OCI-LY7 (cell line): ENCODE data around the gene AMMECR1. TPM values are rescaled to one million over a fixed set of nuclear protein-coding genes. Genes with fewer than 3 reads are reported as not detected.

ENCODE experiments used
- BruUV-seq: library from RNA; stranded (reverse); fragments of 400-500 nt; replicated peaks from 2 replicates; lab custom pipeline; 2021; lab: Mats Ljungman, UMichigan
- CTCF ChIA-PET: fragments of 300-600 bp; sonication (Branson Sonifier 250); formaldehyde crosslinking; loops from one replicate; lab custom pipeline; 2022; ENCODE audit warnings: antibody characterized with exemption; ENCODE audit not compliant: unreplicated experiment; lab: Charles Lee
- POLR2A ChIA-PET: fragments of 300-600 bp; sonication (Branson Sonifier 250); formaldehyde crosslinking; loops from one replicate; lab custom pipeline; 2022; ENCODE audit warnings: antibody characterized with exemption; lab: Charles Lee
- DNase-seq: peaks from one replicate; pipeline ENCODE4 v3.0.0-alpha.2; 2015; ENCODE audit warnings: low spot score
- H2AFZ ChIP-seq: fragments of 200-600 bp; sonication (generic), shearing (Covaris generic); 2 replicates; pipeline ENCODE4 v1.6.1; 2014; ENCODE audit warnings: mild to moderate bottlenecking, antibody characterized with exemption, low read length, moderate library complexity
- H3K27ac ChIP-seq: fragments of 200-600 bp; sonication (generic); 2 replicates; pipeline ENCODE4 v1.5.1; 2014; ENCODE audit warnings: mixed run types, low read depth, mild to moderate bottlenecking, moderate library complexity, low read length, inconsistent platforms; ENCODE audit not compliant: poor library complexity, severe bottlenecking
- H3K36me3 ChIP-seq: fragments of 200-600 bp; sonication (generic); 2 replicates; pipeline ENCODE4 v1.6.1; 2014; ENCODE audit warnings: mild to moderate bottlenecking, antibody characterized with exemption, low read length, moderate library complexity, mixed read lengths; ENCODE audit not compliant: insufficient read depth
- H3K4me1 ChIP-seq: fragments of 200-600 bp; sonication (generic); 2 replicates; pipeline ENCODE4 v1.5.1; 2014; ENCODE audit warnings: mild to moderate bottlenecking, low read length; ENCODE audit not compliant: insufficient read depth, poor library complexity, severe bottlenecking
- H3K4me2 ChIP-seq: fragments of 200-600 bp; sonication (generic); 2 replicates; pipeline ENCODE4 v1.6.1; 2014; ENCODE audit warnings: mild to moderate bottlenecking, low read length
- H3K4me3 ChIP-seq: fragments of 200-600 bp; sonication (generic); 2 replicates; pipeline ENCODE4 v1.5.1; 2014; ENCODE audit warnings: mild to moderate bottlenecking, low read depth, low read length; ENCODE audit not compliant: poor library complexity, severe bottlenecking
- H3K79me2 ChIP-seq: fragments of 200-600 bp; sonication (generic); 2 replicates; pipeline ENCODE4 v1.6.1; 2016; ENCODE audit warnings: low read depth, mild to moderate bottlenecking, low read length, moderate library complexity, mixed read lengths; ENCODE audit not compliant: insufficient read depth
- H3K9me2 ChIP-seq: fragments of 200-600 bp; sonication (generic); 2 replicates; pipeline ENCODE4 v1.6.1; 2016; ENCODE audit warnings: mild to moderate bottlenecking, low read length, mixed read lengths; ENCODE audit not compliant: insufficient read depth
- H3K9me3 ChIP-seq: fragments of 200-600 bp; sonication (generic); 2 replicates; pipeline ENCODE4 v1.6.1; 2014; ENCODE audit warnings: mild to moderate bottlenecking, mixed run types, low read length, mixed read lengths
- H4K20me1 ChIP-seq: fragments of 200-600 bp; sonication (generic); 2 replicates; pipeline ENCODE4 v1.6.1; 2014; ENCODE audit warnings: mild to moderate bottlenecking, antibody characterized with exemption, low read length, moderate library complexity, mixed read lengths; ENCODE audit not compliant: insufficient read depth
- EZH2phosphoT487 ChIP-seq: fragments of 200-600 bp; sonication (generic); IDR thresholded peaks from 2 replicates; pipeline ENCODE4 v1.6.1; 2018; ENCODE audit warnings: low read depth, borderline replicate concordance, mild to moderate bottlenecking, mixed run types, antibody characterized with exemption, low read length, moderate library complexity, mixed read lengths
- intact Hi-C: fragments of 100-400 bp; cut with micrococcal nuclease; formaldehyde crosslinking; loops from one replicate; pipeline ENCODE4 v1.10.0; 2022; ENCODE audit not compliant: unreplicated experiment
- total RNA-seq, 2 experiments: library from RNA; depleted of rRNA in 1 of 2; stranded (reverse); fragments of >200 nt in 1 of 2; shearing (Covaris generic) in 1 of 2; gene quantifications; 2 replicates each; pipeline ENCODE4 v1.2.3, GENCODE V29; 2014 to 2022
- TF ChIP-seq, protein P1 (sequence below): fragments of 200-600 bp; sonication (generic); conservative IDR thresholded peaks from 2 replicates; pipeline ENCODE4 v1.5.1; 2014; ENCODE audit warnings: mild to moderate bottlenecking, antibody characterized with exemption, low read length, moderate library complexity, mixed read lengths

The AMMECR1 gene
- total RNA-seq, 2 experiments from 2014 or later: 19.1 to 32.3 TPM

GRCh38 chrX:110315551-110315950, 2.3 kb downstream of the AMMECR1 start:
- intact Hi-C loops: loop anchor here (5.0 kb wide), 1 partner anchor 148 kb away; no protein-coding TSS in a partner anchor

DNA sequence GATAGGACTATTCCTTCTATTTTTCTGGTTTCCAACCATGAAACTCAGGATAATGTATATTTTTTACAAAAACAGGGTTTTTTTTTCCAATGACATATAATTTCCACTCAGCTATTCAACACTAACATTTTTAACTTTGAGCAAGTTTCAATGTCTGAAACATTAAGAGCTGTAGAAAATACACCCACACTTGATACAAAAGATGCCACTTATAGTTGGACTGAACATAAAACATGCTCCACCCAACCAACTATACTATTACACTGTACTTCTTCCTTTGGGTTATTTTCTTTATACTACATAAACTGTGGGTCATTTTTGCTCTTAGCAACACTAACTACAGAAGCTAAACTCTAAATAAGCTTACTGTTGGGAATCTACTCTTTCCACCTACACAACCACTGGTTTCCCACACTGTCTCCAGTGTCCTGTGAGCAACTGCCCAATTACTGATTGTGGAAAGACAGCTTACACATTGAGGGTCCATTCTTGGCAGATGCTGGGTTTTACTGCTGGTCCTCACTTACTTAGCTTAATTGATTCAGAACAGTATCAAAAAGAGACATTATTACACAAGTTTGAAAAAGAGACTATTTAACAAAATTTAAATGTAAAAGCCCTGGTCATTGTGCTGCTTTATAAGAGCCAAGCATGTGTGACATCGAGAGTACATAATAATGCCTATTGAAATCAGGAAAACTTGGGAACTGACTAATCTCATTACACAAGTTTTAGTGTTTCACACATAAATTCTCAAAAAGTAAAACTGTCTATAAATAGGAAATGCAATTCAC, 6.3 kb downstream of the AMMECR1 start:
- DNase-seq: no peak
- Histone ChIP-seq H3K36me3 (no peaks in the 10 kb centered on the region; the same call in 1 of the 2 replicates), H2AFZ (no peak overlapping the region), H3K9me3 (no peaks in the 10 kb centered on the region), H3K4me1 (peaks cover 38% of the 10 kb centered on the region), H3K27ac (no peak overlapping the region), H3K4me3 (no peak overlapping the region), H3K79me2 (peaks cover 55% of the 10 kb centered on the region), H3K4me2 (no peak overlapping the region), H4K20me1 (peaks cover 20% of the 10 kb centered on the region; the same call in 1 of the 2 replicates), H3K9me2 (no peaks in the 10 kb centered on the region)
- POLR2A ChIA-PET: interaction anchor here (0.6 to 1.4 kb wide), 3 partner anchors 11 to 120 kb away, joined by 3 to 5 read pairs (median 4); no protein-coding TSS in a partner anchor
- TF ChIP-seq EZH2phosphoT487: no peak
- TF ChIP-seq, protein P1, sequence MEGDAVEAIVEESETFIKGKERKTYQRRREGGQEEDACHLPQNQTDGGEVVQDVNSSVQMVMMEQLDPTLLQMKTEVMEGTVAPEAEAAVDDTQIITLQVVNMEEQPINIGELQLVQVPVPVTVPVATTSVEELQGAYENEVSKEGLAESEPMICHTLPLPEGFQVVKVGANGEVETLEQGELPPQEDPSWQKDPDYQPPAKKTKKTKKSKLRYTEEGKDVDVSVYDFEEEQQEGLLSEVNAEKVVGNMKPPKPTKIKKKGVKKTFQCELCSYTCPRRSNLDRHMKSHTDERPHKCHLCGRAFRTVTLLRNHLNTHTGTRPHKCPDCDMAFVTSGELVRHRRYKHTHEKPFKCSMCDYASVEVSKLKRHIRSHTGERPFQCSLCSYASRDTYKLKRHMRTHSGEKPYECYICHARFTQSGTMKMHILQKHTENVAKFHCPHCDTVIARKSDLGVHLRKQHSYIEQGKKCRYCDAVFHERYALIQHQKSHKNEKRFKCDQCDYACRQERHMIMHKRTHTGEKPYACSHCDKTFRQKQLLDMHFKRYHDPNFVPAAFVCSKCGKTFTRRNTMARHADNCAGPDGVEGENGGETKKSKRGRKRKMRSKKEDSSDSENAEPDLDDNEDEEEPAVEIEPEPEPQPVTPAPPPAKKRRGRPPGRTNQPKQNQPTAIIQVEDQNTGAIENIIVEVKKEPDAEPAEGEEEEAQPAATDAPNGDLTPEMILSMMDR: no peak
- CTCF ChIA-PET: no interaction called here
- BruUV-seq: no TSS peak
- intact Hi-C loops: no loop called here

More at GRCh38 chrX:110315551-110315950, 2.3 kb downstream of the AMMECR1 start:
- peaks cover 63% of the 10 kb centered on the region for H3K79me2 ChIP-seq
- TF ChIP-seq, protein P1: no peak
- no peak for TF ChIP-seq EZH2phosphoT487
- DNase-seq: no peak
- H3K4me2 ChIP-seq: peak overlapping the region; percentile 91
- ChIA-PET CTCF (interaction anchor here (1.1 kb wide), 1 partner anchor 86 kb away, joined by 3 read pairs; no protein-coding TSS in a partner anchor), POLR2A (interaction anchor here (2.3 kb wide), 1 partner anchor 26 kb away, joined by 6 read pairs; no protein-coding TSS in a partner anchor)
- BruUV-seq: no TSS peak
- H3K27ac ChIP-seq: no peak overlapping the region
- H3K4me1 ChIP-seq: peaks cover 58% of the 10 kb centered on the region
- no peak overlapping the region for H2AFZ ChIP-seq
- no peaks in the 10 kb centered on the region for H3K9me3 ChIP-seq
- H3K4me3 ChIP-seq: peak overlapping the region; percentile 91
- H3K9me2 ChIP-seq: no peaks in the 10 kb centered on the region
- H3K36me3 ChIP-seq: no peaks in the 10 kb centered on the region
- H4K20me1 ChIP-seq: peaks cover 20% of the 10 kb centered on the region; the same call in 1 of the 2 replicates
